B cell (primary cell): ENCODE data around the gene SLC38A6. TPM values are rescaled to one million over a fixed set of nuclear protein-coding genes. Genes with fewer than 3 reads are reported as not detected.

ENCODE experiments used
- ATAC-seq: fragments of 200-7000 bp; cut with Tn5 transposase; one replicate; pipeline ENCODE4 v1.10.0; 2021; ENCODE audit warnings: low read depth, mild to moderate bottlenecking, moderate number of reproducible peaks, moderate library complexity
- CTCF ChIA-PET: fragments of 350-600 bp; sonication (Branson Sonifier 250); formaldehyde crosslinking; loops from one replicate; lab custom pipeline; 2021; ENCODE audit warnings: antibody characterized with exemption, inconsistent platforms; lab: Charles Lee
- POLR2A ChIA-PET: fragments of 350-600 bp; sonication (Branson Sonifier 250); formaldehyde crosslinking; loops from one replicate; lab custom pipeline; 2021; ENCODE audit warnings: antibody characterized with exemption; lab: Charles Lee
- DNase-seq: peaks from one replicate; pipeline ENCODE4 v3.0.0; 2013
- H2AFZ ChIP-seq: 2 replicates; pipeline ENCODE4 v1.6.1; 2012; ENCODE audit warnings: mild to moderate bottlenecking, low read depth, low read length; ENCODE audit not compliant: insufficient read depth, poor library complexity, severe bottlenecking
- H3K27ac ChIP-seq, 2 donors: 1 replicate in 1 of 2; 2 replicates in 1 of 2; pipeline ENCODE4 v1.5.1; 2012 to 2013; ENCODE audit warnings: low read length in 2 of 2, mild to moderate bottlenecking in 2 of 2, moderate library complexity in 1 of 2
- H3K27me3 ChIP-seq, 4 experiments: fragments of 200-600 bp in 1 of 4; sonication (generic) in 1 of 4; replicated peaks in 1 of 4; 1 replicate in 2 of 4; 2 replicates in 2 of 4; pipeline versions ENCODE4 v1.6.1 to v1.7.0; 2013 to 2016; ENCODE audit warnings: low read length in 3 of 4, mild to moderate bottlenecking in 2 of 4, mixed read lengths in 1 of 4, moderate library complexity in 1 of 4; ENCODE audit not compliant: insufficient read depth in 4 of 4, control insufficient read depth in 3 of 4; ENCODE audit errors: control extremely low read depth in 1 of 4
- H3K36me3 ChIP-seq, 2 experiments: replicated peaks in 1 of 2; 1 replicate in 1 of 2; 2 replicates in 1 of 2; pipeline versions ENCODE4 v1.6.1 to v1.7.1; 2013; ENCODE audit warnings: low read length in 1 of 2; ENCODE audit not compliant: insufficient read depth in 2 of 2, control insufficient read depth in 1 of 2; ENCODE audit errors: control extremely low read depth in 1 of 2, extremely low read depth in 1 of 2
- H3K4me1 ChIP-seq, 2 donors: fragments of 200-600 bp in 1 of 2; sonication (generic) in 1 of 2; 1 replicate in 1 of 2; 2 replicates in 1 of 2; pipeline versions ENCODE4 v1.5.1 to v1.6.1; 2013 to 2017; ENCODE audit warnings: low read length in 2 of 2; ENCODE audit not compliant: control insufficient read depth in 2 of 2, insufficient read depth in 2 of 2
- H3K4me2 ChIP-seq: replicated peaks from 2 replicates; pipeline ENCODE3; 2012; ENCODE audit warnings: mild to moderate bottlenecking, low read depth, low read length; ENCODE audit not compliant: poor library complexity, severe bottlenecking
- H3K4me3 ChIP-seq, 5 experiments: fragments of 200-600 bp in 1 of 5; sonication (generic) in 1 of 5; 1 replicate in 3 of 5; 2 replicates in 2 of 5; pipeline versions ENCODE4 v1.5.1 to v1.7.0; 2011 to 2016; ENCODE audit warnings: low read length in 4 of 5, mild to moderate bottlenecking in 4 of 5, low read depth in 2 of 5, control low read depth in 1 of 5, moderate library complexity in 1 of 5; ENCODE audit not compliant: insufficient read depth in 1 of 5; ENCODE audit errors: control extremely low read depth in 1 of 5, extremely low read depth in 1 of 5
- H3K79me2 ChIP-seq: fragments of 200-600 bp; sonication (generic); one replicate; pipeline ENCODE4 v1.6.0; 2016; ENCODE audit warnings: low read length; ENCODE audit not compliant: control insufficient read depth, insufficient read depth
- H3K9ac ChIP-seq: fragments of 200-600 bp; sonication (generic); 2 replicates; pipeline ENCODE4 v1.6.1; 2017; ENCODE audit warnings: mild to moderate bottlenecking, low read length, moderate library complexity
- H3K9me3 ChIP-seq, 3 donors: one replicate each; pipeline versions ENCODE4 v1.6.1 to v1.7.1; 2013; ENCODE audit warnings: low read length in 2 of 3; ENCODE audit not compliant: control insufficient read depth in 2 of 3, insufficient read depth in 1 of 3; ENCODE audit errors: control extremely low read depth in 1 of 3
- H4K20me1 ChIP-seq: 2 replicates; pipeline ENCODE4 v1.6.0; 2012; ENCODE audit warnings: mild to moderate bottlenecking, low read length; ENCODE audit not compliant: insufficient read depth, control insufficient read depth, poor library complexity, severe bottlenecking
- H3K27ac Mint-ChIP-seq: one replicate; pipeline ENCODE4 v1.8.0; 2021; ENCODE audit warnings: mixed read lengths
- H3K27me3 Mint-ChIP-seq: one replicate; pipeline ENCODE4 v1.8.0; 2021; ENCODE audit warnings: mixed read lengths
- H3K4me1 Mint-ChIP-seq: one replicate; pipeline ENCODE4 v1.8.0; 2021; ENCODE audit warnings: mixed read lengths
- H3K4me3 Mint-ChIP-seq: one replicate; pipeline ENCODE4 v1.8.0; 2021; ENCODE audit warnings: mixed read lengths
- H3K9me3 Mint-ChIP-seq: one replicate; pipeline ENCODE4 v1.8.0; 2022; ENCODE audit warnings: mixed read lengths; ENCODE audit not compliant: insufficient read depth
- CTCF ChIP-seq: fragments of 200-600 bp; IDR thresholded peaks from one replicate; pipeline ENCODE4 v1.8.0; 2022; ENCODE audit warnings: antibody characterized with exemption, mild to moderate bottlenecking
- EZH2 ChIP-seq: IDR thresholded peaks from 2 replicates; pipeline ENCODE4 v1.6.1; 2012; ENCODE audit warnings: borderline replicate concordance, low read depth, mild to moderate bottlenecking, moderate library complexity, low read length; ENCODE audit not compliant: insufficient read depth, poor library complexity, severe bottlenecking
- WGBS: methylation state at CpG from one replicate; pipeline ENCODE4 v1.1.5; 2013; ENCODE audit warnings: missing lambda C conversion rate; ENCODE audit not compliant: insufficient coverage; 5-methylcytosine and 5-hydroxymethylcytosine counted together
- intact Hi-C: fragments of 100-400 bp; cut with micrococcal nuclease; formaldehyde crosslinking; loops from one replicate; pipeline ENCODE4 v1.10.0; 2022
- polyA plus RNA-seq: library from polyadenylated mRNA; depleted of rRNA; stranded (reverse); fragments of >200 nt; gene quantifications from 2 replicates; pipeline ENCODE4 v1.2.3, GENCODE V29; 2012
- total RNA-seq, 2 donors: library from RNA; stranded (reverse); fragments of 120-200 nt in 1 of 2; gene quantifications; 1 replicate in 1 of 2; 2 replicates in 1 of 2; pipeline versions ENCODE4 v1.2.3 to v1.2.4, GENCODE V29; 2013 to 2022

The SLC38A6 gene
- total and polyA plus RNA-seq, 2 donors (not counting 1 experiment from before 2014, with no cell fraction given) = 6.4 to 15.9 TPM

GRCh38 chr14:60970146-60970545 lies 10.9 kb upstream of the SLC38A6 start:
- ATAC-seq (no peak), DNase-seq (no peak)
- H3K4me1 Mint-ChIP-seq = peaks cover 3% of the 10 kb centered on the region
- Histone ChIP-seq H3K4me1 (no peaks in the 10 kb centered on the region), H3K9ac (no peak overlapping the region), H3K27ac (no peak overlapping the region), H3K27me3 (no peaks in the 10 kb centered on the region), H3K4me2 (no peak overlapping the region), H3K36me3 (peaks cover 3 to 5% of the 10 kb centered on the region in 2 experiments), H3K79me2 (no peaks in the 10 kb centered on the region), H2AFZ (no peak overlapping the region), H3K9me3 (peaks cover 0 to 1% (median 0%) of the 10 kb centered on the region in 3 donors), H3K4me3 (no peak overlapping the region), H4K20me1 (no peaks in the 10 kb centered on the region)
- no CpG with 5 or more reads among the region's 2 CpGs for WGBS
- POLR2A ChIA-PET = no interaction called here
- H3K27me3 Mint-ChIP-seq = no peaks in the 10 kb centered on the region
- H3K4me3 Mint-ChIP-seq = no peak overlapping the region
- TF ChIP-seq EZH2 (no peak), CTCF (no peak)
- intact Hi-C loops = no loop called here
- H3K9me3 Mint-ChIP-seq = no peaks in the 10 kb centered on the region
- CTCF ChIA-PET = no interaction called here
- H3K27ac Mint-ChIP-seq = no peak overlapping the region

- no peak overlapping the region for H3K4me3 ChIP-seq
- ATAC-seq (no peak), DNase-seq (no peak)
- peaks cover 0 to 1% (median 0%) of the 10 kb centered on the region in 3 donors for H3K9me3 ChIP-seq
- ChIA-PET CTCF (no interaction called here), POLR2A (no interaction called here)
- Mint-ChIP-seq H3K4me3 (no peak overlapping the region), H3K9me3 (no peaks in the 10 kb centered on the region), H3K4me1 (peaks cover 3% of the 10 kb centered on the region), H3K27ac (no peak overlapping the region), H3K27me3 (no peaks in the 10 kb centered on the region)
- no peak for TF ChIP-seq EZH2
- no peak for TF ChIP-seq CTCF
- H4K20me1 ChIP-seq = no peaks in the 10 kb centered on the region
- intact Hi-C loops = no loop called here
- H3K27ac ChIP-seq = no peak overlapping the region
- peaks cover 3 to 5% of the 10 kb centered on the region in 2 experiments for H3K36me3 ChIP-seq
- H3K9ac ChIP-seq = no peak overlapping the region
- no peaks in the 10 kb centered on the region for H3K4me1 ChIP-seq
- no CpG with 5 or more reads among the region's 2 CpGs for WGBS
- no peaks in the 10 kb centered on the region for H3K79me2 ChIP-seq
- H3K27me3 ChIP-seq = no peaks in the 10 kb centered on the region
- H2AFZ ChIP-seq = no peak overlapping the region
- H3K4me2 ChIP-seq = no peak overlapping the region
Measured at GRCh38 chr14:60971271-60971670, 9.8 kb upstream of the SLC38A6 start.
